Limb (tissue), 2 donors: ENCODE results near the gene CCDC107.

Experiments
- DNase-seq, 2 donors: peaks; one replicate each; pipeline ENCODE4 v3.0.0-alpha.2; 2016; ENCODE audit errors: extremely low spot score in 2 of 2

CCDC107 gene

GRCh38 chr9:35682520-35683315, 24.6 kb downstream of the CCDC107 start:
- DNase-seq: no peak

GRCh38 chr9:35683323-35683722, 25.2 kb downstream of the CCDC107 start:
- no peak for DNase-seq

GRCh38 chr9:35684921-35685320, 26.8 kb downstream of the CCDC107 start:
- no peak for DNase-seq

- no peak for DNase-seq
These were observed 27.4 kb downstream of the CCDC107 start for GRCh38 chr9:35685506-35685905.

GRCh38 chr9:35686222-35687203, 28.4 kb downstream of the CCDC107 start:
- DNase-seq: no peak

GRCh38 chr9:35687306-35687705, 29.2 kb downstream of the CCDC107 start:
- no peak for DNase-seq

- DNase-seq: no peak
These were observed 30.0 kb downstream of the CCDC107 start for GRCh38 chr9:35687972-35688557.

- no peak for DNase-seq
These were observed 30.8 kb downstream of the CCDC107 start for GRCh38 chr9:35688558-35689541.

GRCh38 chr9:35689542-35690293, 31.6 kb downstream of the CCDC107 start, which contains the start of gene TPM2:
Gene TPM2, minus strand, starts transcription at chr9:35689925. Its CDS starts 108 bp downstream, at chr9:35689817.
- DNase-seq: peak; percentile 72 to 84

- no peak for DNase-seq
These were observed 32.2 kb downstream of the CCDC107 start for GRCh38 chr9:35690294-35690613.

GRCh38 chr9:35690614-35691333, 32.7 kb downstream of the CCDC107 start:
- DNase-seq: peak; percentile 84 to 85

- no peak for DNase-seq
These were observed 33.2 kb downstream of the CCDC107 start for GRCh38 chr9:35691334-35691650.

- DNase-seq: no peak
These were observed 33.7 kb downstream of the CCDC107 start for GRCh38 chr9:35691757-35692301.

GRCh38 chr9:35695943-35696401, 37.9 kb downstream of the CCDC107 start:
- no peak for DNase-seq

- DNase-seq: peak; percentile 45 to 58
These were observed 38.6 kb downstream of the CCDC107 start for GRCh38 chr9:35696520-35697215.

GRCh38 chr9:35697486-35697885, 39.4 kb downstream of the CCDC107 start:
- no peak for DNase-seq

GRCh38 chr9:35698231-35698630, 40.1 kb downstream of the CCDC107 start:
- DNase-seq: no peak

- DNase-seq: no peak
These were observed 41.9 kb downstream of the CCDC107 start for GRCh38 chr9:35700031-35700430.
